ENCODE data around the gene NUMBL.

GRCh38 chr19:40692212-40692551 is 1.7 kb upstream of the NUMBL start:
- no peak for TF ChIP-seq CTCF (IDR thresholded peaks at IDR 0.05)
- TF ChIP-seq POLR2A (IDR thresholded peaks at IDR 0.05), result no peak
